Measurements from ENCODE around the gene QKI.
"Not testable (repeated sequence)": the region's sequence is repeated elsewhere in the genome, so short reads cannot be mapped to it uniquely, and the experiment has no call there.

QKI gene

DNA sequence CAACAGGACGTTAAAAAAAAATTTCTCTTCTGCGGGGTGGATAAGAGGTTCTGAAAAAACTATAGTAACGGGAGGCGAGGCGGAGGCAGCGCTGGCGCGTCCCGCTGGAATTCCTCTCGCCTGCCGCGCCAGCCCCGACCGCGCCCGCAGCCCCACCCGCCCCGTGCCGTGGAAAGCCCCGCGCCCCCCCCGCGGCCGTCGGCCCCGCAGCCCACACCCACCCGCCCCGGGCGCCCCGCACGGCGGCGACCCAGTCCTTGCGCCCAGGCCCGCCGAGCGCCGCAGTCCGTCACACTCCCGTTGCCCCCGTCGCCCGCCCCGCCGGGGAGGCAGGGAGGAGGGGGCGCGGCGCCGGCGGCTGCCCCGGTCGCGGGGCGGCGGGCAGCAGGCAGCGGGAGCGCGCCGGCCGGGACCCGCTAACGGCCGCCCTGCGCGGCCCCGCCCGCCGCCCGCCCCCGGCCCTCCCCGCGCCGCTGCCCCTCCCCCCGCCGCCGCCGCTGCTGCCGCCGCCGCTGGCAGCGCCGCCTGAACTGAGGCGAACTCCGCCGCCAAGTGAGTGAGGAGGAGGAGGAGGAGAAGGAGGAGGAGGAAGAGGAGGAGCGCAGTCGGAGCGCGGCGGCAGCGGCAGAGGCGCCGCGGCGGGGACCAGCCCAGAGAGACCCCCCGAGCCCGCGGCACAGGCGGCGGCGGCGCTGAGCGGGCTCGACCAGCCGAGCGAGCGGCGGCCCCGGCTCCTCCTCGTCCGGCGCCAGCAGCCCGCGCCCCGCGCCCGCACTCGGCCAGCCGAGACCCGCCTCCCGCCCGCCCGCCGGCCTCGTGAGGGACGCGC, at the start of gene QKI:
QKI (plus strand) TSS at position 602 of the 829 bp plus-strand sequence. CDS start 476 bp downstream, outside the sequence.
- DNase-seq (ENCODE audit: low read depth in 2 of 2) = peak; percentile 77 to 83

GRCh38 chr6:163366288-163366687, 48.2 kb upstream of the QKI start:
- DNase-seq (ENCODE audit: low read depth in 2 of 2) = no peak

DNA sequence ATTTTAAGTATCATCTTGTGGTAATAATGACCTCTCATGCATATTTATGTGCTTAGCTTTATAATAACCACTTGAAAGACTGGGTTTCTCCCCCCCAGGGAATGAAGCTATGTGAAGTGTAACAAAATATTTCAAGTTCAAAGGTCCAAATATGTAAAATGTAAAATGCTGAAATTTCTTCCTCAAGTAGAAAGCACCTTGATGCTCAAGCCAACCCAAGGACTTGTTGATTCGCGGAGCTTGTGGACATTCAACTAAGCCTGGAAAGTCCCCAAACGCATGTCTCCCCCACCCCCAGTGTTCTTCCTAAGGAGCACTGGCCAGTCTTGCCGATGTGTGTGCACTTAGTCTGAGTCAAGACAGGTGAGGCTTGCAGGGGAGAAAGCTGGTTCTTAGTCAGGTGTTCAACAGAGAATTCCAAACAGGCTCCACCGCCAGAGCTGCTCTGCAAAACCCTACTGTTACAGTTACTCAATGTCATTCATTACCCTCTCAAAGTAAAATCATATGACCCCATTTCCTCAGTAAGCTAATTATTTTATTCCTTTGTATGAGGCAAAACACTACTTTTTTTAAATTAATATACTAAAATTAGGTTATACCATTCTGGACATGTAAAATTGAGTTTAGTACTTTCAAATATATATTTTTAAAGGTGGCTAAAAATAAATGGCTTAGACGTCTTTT, 46.9 kb upstream of the QKI start:
- DNase-seq (ENCODE audit: low read depth in 2 of 2) = no peak

GRCh38 chr6:163369141-163369540, 45.4 kb upstream of the QKI start:
- DNase-seq (ENCODE audit: low read depth in 2 of 2) = no peak

GRCh38 chr6:163369628-163370365, 44.7 kb upstream of the QKI start:
- DNase-seq (ENCODE audit: low read depth in 2 of 2) = no peak

GRCh38 chr6:163370464-163371117, 43.9 kb upstream of the QKI start:
- DNase-seq (ENCODE audit: low read depth in 2 of 2) = no peak

DNA sequence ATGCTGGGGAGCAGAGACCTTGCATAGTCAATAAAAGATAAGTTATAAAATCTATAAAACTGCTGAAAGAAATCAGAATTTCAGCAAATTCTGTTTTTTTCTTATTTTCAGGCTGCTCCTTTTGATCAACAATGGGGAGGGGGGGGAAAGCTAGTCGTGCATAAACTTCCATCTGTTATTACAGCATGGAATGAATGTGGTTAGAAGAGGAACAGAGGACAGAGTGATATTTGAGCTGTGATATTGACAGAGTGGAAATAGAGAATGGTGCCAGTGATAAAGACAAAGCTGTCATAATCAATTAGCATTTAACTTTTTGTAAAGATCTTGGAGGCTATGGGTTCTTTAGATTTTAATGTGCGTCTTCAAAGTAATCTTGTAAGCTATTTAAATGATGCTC, 43.4 kb upstream of the QKI start:
- DNase-seq (ENCODE audit: low read depth in 2 of 2) = no peak

GRCh38 chr6:163373240-163373639, 41.3 kb upstream of the QKI start:
- no peak for DNase-seq (ENCODE audit: low read depth in 2 of 2)

DNA sequence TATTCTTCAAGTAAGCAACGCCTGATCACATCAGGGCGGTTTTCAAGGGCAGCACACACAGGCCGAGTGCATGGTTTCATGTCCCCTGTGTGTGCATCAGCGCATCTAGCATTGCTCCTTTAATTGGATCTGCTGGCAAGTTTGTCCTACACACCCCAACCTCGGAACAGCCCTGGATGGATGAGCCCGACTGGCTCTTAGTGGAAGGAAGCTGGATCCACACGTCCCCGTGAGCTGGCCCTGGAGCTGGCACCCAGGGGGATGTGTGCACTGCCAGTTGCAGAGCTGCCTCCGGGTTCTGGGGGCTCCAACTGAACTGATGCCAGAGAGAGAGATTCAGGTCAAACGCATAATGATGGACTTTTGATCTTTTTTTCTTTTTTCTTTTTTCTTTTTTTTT, 39.2 kb upstream of the QKI start:
- DNase-seq (ENCODE audit: low read depth in 2 of 2) = no peak

GRCh38 chr6:163376187-163376586, 38.3 kb upstream of the QKI start:
- DNase-seq (ENCODE audit: low read depth in 2 of 2) = no peak

- no peak for DNase-seq (ENCODE audit: low read depth in 2 of 2)
Measured at GRCh38 chr6:163377561-163377960, 37.0 kb upstream of the QKI start.

GRCh38 chr6:163380216-163380615, 34.3 kb upstream of the QKI start:
- DNase-seq (ENCODE audit: low read depth in 2 of 2) = no peak

GRCh38 chr6:163381118-163381756, 33.3 kb upstream of the QKI start:
- DNase-seq (ENCODE audit: low read depth in 2 of 2) = no peak

- DNase-seq (ENCODE audit: low read depth in 2 of 2) = not testable (repeated sequence)
Measured at GRCh38 chr6:163383396-163383795, 31.1 kb upstream of the QKI start.

- DNase-seq (ENCODE audit: low read depth in 2 of 2) = no peak
Measured at GRCh38 chr6:163383912-163384311, 30.6 kb upstream of the QKI start.

GRCh38 chr6:163384510-163384909, 30.0 kb upstream of the QKI start:
- no peak for DNase-seq (ENCODE audit: low read depth in 2 of 2)

DNA sequence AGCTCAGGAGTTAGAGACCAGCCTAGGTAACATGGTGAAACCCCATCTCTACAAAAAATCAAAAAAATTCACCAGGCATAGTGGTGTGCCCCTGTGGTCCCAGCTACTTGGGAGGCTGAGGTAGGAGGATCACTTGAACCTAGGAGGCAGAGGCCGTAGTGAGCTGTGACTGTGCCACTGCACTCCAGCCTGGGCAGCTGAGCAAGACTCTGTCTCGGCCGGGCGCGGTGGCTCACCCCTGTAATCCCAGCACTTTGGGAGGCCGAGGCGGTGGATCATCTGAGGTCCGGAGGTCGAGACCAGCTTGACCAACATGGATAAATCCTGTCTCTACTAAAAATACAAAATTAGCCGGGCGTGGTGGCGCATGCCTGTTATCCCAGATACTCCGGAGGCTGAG, 29.0 kb upstream of the QKI start:
- DNase-seq (ENCODE audit: low read depth in 2 of 2) = not testable (repeated sequence)

- DNase-seq (ENCODE audit: low read depth in 2 of 2) = no peak
Measured at GRCh38 chr6:163386329-163386908, 28.1 kb upstream of the QKI start.

DNA sequence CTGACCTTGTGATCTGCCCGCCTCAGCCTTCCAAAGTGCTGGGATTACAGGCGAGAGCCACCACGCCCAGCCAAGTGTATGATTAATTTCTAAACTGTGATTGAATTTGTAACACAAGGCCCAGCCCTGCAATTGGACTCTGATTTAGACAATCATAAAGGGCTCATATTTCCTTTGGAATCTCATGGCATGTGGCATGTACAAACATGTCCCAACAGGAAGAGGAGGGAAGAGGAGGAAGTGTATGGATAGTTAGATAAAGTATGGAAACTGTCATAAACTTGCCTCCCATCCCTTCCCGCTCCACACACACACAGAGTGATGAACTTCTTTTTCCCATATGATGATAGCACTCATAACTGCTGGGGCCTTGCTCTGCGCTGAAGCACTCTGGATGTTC, 27.2 kb upstream of the QKI start:
- DNase-seq (ENCODE audit: low read depth in 2 of 2) = no peak

DNA sequence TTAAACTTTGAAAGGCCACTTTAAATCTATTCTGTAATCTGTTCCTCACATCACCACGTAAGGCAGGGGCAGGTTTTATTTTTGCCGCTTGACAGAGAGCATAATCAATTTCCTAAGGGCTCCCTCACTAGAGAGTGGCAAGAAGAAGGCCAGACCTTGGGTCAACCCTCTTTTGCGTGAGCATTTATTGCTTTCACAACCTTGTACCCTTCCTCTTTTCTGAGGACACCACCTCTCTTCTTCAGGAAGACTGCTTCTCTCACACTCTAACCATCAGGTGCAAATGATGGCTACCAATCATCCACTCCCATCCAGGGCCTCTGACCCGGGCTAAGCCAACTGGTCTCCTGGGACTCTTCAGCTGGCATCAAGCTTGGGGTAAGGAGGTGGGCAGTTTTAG, 25.2 kb upstream of the QKI start:
- DNase-seq (ENCODE audit: low read depth in 2 of 2) = no peak

DNA sequence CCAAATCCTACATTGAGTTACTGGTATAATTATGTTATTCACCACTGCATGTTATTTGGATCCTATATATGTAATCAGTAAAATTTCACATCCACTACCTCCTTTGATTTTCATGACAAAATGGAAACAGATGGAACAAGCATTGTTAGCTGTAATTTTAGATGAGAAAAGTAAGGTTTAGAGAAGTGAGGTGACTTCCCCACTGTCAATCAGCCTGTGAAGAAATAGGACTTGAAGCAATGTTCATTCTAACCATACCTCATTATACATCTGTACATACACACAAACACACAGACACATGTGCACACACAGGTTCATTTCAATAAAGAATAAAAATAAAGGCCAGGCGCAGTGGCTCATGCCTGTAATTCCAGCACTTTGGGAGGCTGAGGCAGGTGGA, 23.7 kb upstream of the QKI start:
- DNase-seq (ENCODE audit: low read depth in 2 of 2) = no peak
